ENCODE measurements around the gene AMZ1. TPM values are rescaled to one million over a fixed set of nuclear protein-coding genes. Genes with fewer than 3 reads are reported as not detected.

The AMZ1 gene
- total RNA-seq, 2 experiments from 2014 or later, result 0.11 to 0.14 TPM

GRCh38 chr7:2646680-2647571 is 41.1 kb upstream of the AMZ1 start:
- DNase-seq (no peak), ATAC-seq (no peak)
- POLR2A ChIA-PET, result interaction anchor here (1.2 kb wide), 1 partner anchor 52 kb away, joined by 4 read pairs; no protein-coding TSS in a partner anchor
- Mint-ChIP-seq H3K4me3 (no peak overlapping the region), H3K36me3 (ENCODE audit: low read depth) (no peaks in the 10 kb centered on the region), H3K27ac (no peak overlapping the region), H3K27me3 (no peaks in the 10 kb centered on the region), H3K9me3 (no peaks in the 10 kb centered on the region), H3K4me1 (ENCODE audit: low read depth) (peaks cover 23% of the 10 kb centered on the region)
- CTCF ChIA-PET, result no interaction called here
- intact Hi-C loops (cut with micrococcal nuclease), result no loop called here
- no peak for TF ChIP-seq CTCF (IDR thresholded peaks at IDR 0.05)

- CTCF ChIA-PET, result no interaction called here
- Mint-ChIP-seq H3K36me3 (ENCODE audit: low read depth) (no peaks in the 10 kb centered on the region), H3K4me3 (no peak overlapping the region), H3K4me1 (ENCODE audit: low read depth) (peaks cover 23% of the 10 kb centered on the region), H3K9me3 (no peaks in the 10 kb centered on the region), H3K27me3 (no peaks in the 10 kb centered on the region), H3K27ac (no peak overlapping the region)
- ATAC-seq, result no peak
- intact Hi-C loops (cut with micrococcal nuclease), result no loop called here
- no peak for TF ChIP-seq CTCF (IDR thresholded peaks at IDR 0.05)
- no peak for DNase-seq
- POLR2A ChIA-PET, result interaction anchor here (0.6 kb wide), 1 partner anchor 162 kb away, joined by 3 read pairs; no protein-coding TSS in a partner anchor
Observed at GRCh38 chr7:2647594-2648172, 40.3 kb upstream of the AMZ1 start.

GRCh38 chr7:2649139-2649838 is 38.7 kb upstream of the AMZ1 start:
- ChIA-PET POLR2A (no interaction called here), CTCF (interaction anchor here (1.0 kb wide), 1 partner anchor 60 kb away, joined by 3 read pairs; no protein-coding TSS in a partner anchor)
- no peaks in the 10 kb centered on the region for H3K9me3 Mint-ChIP-seq
- intact Hi-C loops (cut with micrococcal nuclease), result no loop called here
- H3K4me1 Mint-ChIP-seq (ENCODE audit: low read depth), result peaks cover 20% of the 10 kb centered on the region
- H3K4me3 Mint-ChIP-seq, result no peak overlapping the region
- DNase-seq, result no peak
- H3K27me3 Mint-ChIP-seq, result no peaks in the 10 kb centered on the region
- H3K27ac Mint-ChIP-seq, result no peak overlapping the region
- H3K36me3 Mint-ChIP-seq (ENCODE audit: low read depth), result no peaks in the 10 kb centered on the region
- TF ChIP-seq CTCF (IDR thresholded peaks at IDR 0.05), result no peak
- ATAC-seq, result no peak

GRCh38 chr7:2649991-2650390 is 38.0 kb upstream of the AMZ1 start:
- DNase-seq, result no peak
- Mint-ChIP-seq H3K27ac (no peak overlapping the region), H3K36me3 (ENCODE audit: low read depth) (no peaks in the 10 kb centered on the region), H3K9me3 (no peaks in the 10 kb centered on the region), H3K4me1 (ENCODE audit: low read depth) (peaks cover 13% of the 10 kb centered on the region), H3K4me3 (no peak overlapping the region), H3K27me3 (no peaks in the 10 kb centered on the region)
- no peak for ATAC-seq
- TF ChIP-seq CTCF (IDR thresholded peaks at IDR 0.05), result no peak
- intact Hi-C loops (cut with micrococcal nuclease), result no loop called here
- ChIA-PET CTCF (interaction anchor here (1.0 to 2.1 kb wide), 3 partner anchors 41 to 181 kb away, joined by 3 to 6 read pairs (median 5); no protein-coding TSS in a partner anchor), POLR2A (no interaction called here)
